ENCODE data around the gene KASH5. TPM values are rescaled to one million over a fixed set of nuclear protein-coding genes. Genes with fewer than 3 reads are reported as not detected.

Gene KASH5
- total RNA-seq, 1 experiment from 2014 or later: not detected

DNA sequence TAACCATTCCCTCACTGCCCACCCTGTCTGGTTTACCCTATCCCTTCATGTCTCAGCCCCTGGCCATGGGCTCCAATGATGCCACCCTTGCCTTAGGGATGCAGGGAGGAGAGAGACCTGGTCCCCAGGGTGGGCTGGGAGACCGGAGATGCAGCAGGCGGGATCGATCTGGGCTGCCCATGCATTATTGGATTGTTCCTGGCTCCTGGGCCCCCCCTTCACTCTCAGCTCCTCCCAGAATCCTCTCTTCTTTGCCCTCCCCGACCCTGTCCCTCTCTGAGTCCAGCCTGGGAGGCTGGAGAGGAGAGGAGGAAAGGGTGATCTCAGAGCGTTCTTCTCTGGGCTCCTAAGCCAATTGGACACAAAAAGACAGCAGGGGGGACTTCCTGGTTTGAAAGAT lies 5.8 kb downstream of the KASH5 start:
- H3K4me1 Mint-ChIP-seq: peaks cover 28 to 50% of the 10 kb centered on the region in 2 experiments
- H3K27ac ChIP-seq (ENCODE audit: insufficient read length, low read depth, low read length): no peak overlapping the region
- H2AK5ac ChIP-seq (ENCODE audit: insufficient read length, low read length): no peak overlapping the region
- H3K79me2 ChIP-seq (ENCODE audit: insufficient read depth, low read length): no peaks in the 10 kb centered on the region
- no peak overlapping the region for H3K14ac ChIP-seq (ENCODE audit: insufficient read depth, low read length)
- H3K27me3 Mint-ChIP-seq (ENCODE audit: low read depth): peaks cover 13% of the 10 kb centered on the region
- H3K27me3 ChIP-seq (ENCODE audit: insufficient read depth, low read length): no peaks in the 10 kb centered on the region
- no peaks in the 10 kb centered on the region for H4K20me1 ChIP-seq (ENCODE audit: control insufficient read depth, insufficient read depth, insufficient read length)
- H2BK120ac ChIP-seq (ENCODE audit: low read depth, low read length, poor library complexity, severe bottlenecking): no peak overlapping the region
- no CpG with 5 or more reads among the region's 5 CpGs for WGBS (ENCODE audit: extremely low coverage, insufficient read length, low lambda C conversion rate)
- H3T11ph ChIP-seq (ENCODE audit: low read length): no peak overlapping the region
- no peak overlapping the region for H4K5ac ChIP-seq (ENCODE audit: insufficient read length, low read depth, low read length)
- H3K9me3 Mint-ChIP-seq: no peaks in the 10 kb centered on the region; a peak in 1 of 5 replicates
- no peak overlapping the region for H3K4ac ChIP-seq (ENCODE audit: low read depth, low read length)
- no peak overlapping the region for H2BK5ac ChIP-seq (ENCODE audit: insufficient read length, low read length)
- TF ChIP-seq, protein P1, sequence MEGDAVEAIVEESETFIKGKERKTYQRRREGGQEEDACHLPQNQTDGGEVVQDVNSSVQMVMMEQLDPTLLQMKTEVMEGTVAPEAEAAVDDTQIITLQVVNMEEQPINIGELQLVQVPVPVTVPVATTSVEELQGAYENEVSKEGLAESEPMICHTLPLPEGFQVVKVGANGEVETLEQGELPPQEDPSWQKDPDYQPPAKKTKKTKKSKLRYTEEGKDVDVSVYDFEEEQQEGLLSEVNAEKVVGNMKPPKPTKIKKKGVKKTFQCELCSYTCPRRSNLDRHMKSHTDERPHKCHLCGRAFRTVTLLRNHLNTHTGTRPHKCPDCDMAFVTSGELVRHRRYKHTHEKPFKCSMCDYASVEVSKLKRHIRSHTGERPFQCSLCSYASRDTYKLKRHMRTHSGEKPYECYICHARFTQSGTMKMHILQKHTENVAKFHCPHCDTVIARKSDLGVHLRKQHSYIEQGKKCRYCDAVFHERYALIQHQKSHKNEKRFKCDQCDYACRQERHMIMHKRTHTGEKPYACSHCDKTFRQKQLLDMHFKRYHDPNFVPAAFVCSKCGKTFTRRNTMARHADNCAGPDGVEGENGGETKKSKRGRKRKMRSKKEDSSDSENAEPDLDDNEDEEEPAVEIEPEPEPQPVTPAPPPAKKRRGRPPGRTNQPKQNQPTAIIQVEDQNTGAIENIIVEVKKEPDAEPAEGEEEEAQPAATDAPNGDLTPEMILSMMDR (conservative IDR thresholded peaks at IDR 0.05): no peak
- H3K23ac ChIP-seq (ENCODE audit: insufficient read length, low read depth, low read length): no peak overlapping the region
- no peak overlapping the region for H3K4me2 ChIP-seq (ENCODE audit: insufficient read depth, insufficient read length, low read length)
- no peak overlapping the region for H3K56ac ChIP-seq (ENCODE audit: insufficient read length, low read depth, low read length)
- H3K9me3 ChIP-seq (ENCODE audit: control insufficient read depth, low read depth, low read length): no peaks in the 10 kb centered on the region
- no peaks in the 10 kb centered on the region for H3K4me1 ChIP-seq (ENCODE audit: insufficient read depth, low read length)
- H3K36me3 Mint-ChIP-seq (ENCODE audit: insufficient read depth in 1 of 3, low read depth in 3 of 3): 0 out of 7 replicates have a peak, but pooled peaks cover 0 to 1% (median 0%) of the 10 kb centered on the region in 3 experiments
- no peaks in the 10 kb centered on the region for H3K23me2 ChIP-seq (ENCODE audit: insufficient read length, low read depth, low read length, poor library complexity, severe bottlenecking)
- no peak overlapping the region for H2BK12ac ChIP-seq (ENCODE audit: insufficient read length, low read depth, low read length)
- no peak overlapping the region for H2BK20ac ChIP-seq (ENCODE audit: low read depth, low read length, poor library complexity, severe bottlenecking)
- H2BK15ac ChIP-seq (ENCODE audit: low read depth, low read length): no peak overlapping the region
- peak overlapping the region in 1 of 3 experiments; percentile 46; a peak in 2 of 7 replicates for H3K27ac Mint-ChIP-seq
- H3K9ac ChIP-seq (ENCODE audit: extremely low read depth, insufficient read length, low read length): no peak overlapping the region
- H3K18ac ChIP-seq (ENCODE audit: insufficient read length, low read depth, low read length): no peak overlapping the region
- H3K4me3 Mint-ChIP-seq: no peak overlapping the region
- no peak overlapping the region for H4K91ac ChIP-seq (ENCODE audit: insufficient read length, low read depth, low read length)
- H4K8ac ChIP-seq (replicated peaks; ENCODE audit: insufficient read length, low read depth, low read length): no peak overlapping the region
- H2AFZ ChIP-seq (ENCODE audit: low read length): no peak overlapping the region
- H3K79me1 ChIP-seq (ENCODE audit: insufficient read depth, low read depth, low read length, poor library complexity, severe bottlenecking): no peaks in the 10 kb centered on the region
- no peak for DNase-seq
